ENCODE results near the gene ABHD16B.

- TF ChIP-seq CTCF (conservative IDR thresholded peaks at IDR 0.05 in 1 of 2, IDR thresholded peaks at IDR 0.05 in 1 of 2; ENCODE audit: extremely low read depth in 1 of 2, insufficient read depth in 1 of 2, low read depth in 1 of 2, low read length in 2 of 2) (no peak), EZH2 (IDR thresholded peaks at IDR 0.05; ENCODE audit: borderline replicate concordance, low read length) (no peak)
These were observed 30.3 kb upstream of the ABHD16B start, which contains the start of gene ZBTB46 for GRCh38 chr20:63830841-63831588.
